Stimulated activated naive CD8-positive, alpha-beta T cell treated with anti-CD3 and anti-CD28 coated beads, Interleukin-15, Interleukin-2, amounts not matched to agents 100 U/mL and 50 U/mL, for 24 hours (primary cell): ENCODE measurements around the gene VENTX.

Source experiments
- ATAC-seq: fragments of 150-1000 bp; cut with Tn5 transposase; one replicate; pipeline ENCODE4 v1.10.0; 2021
- DNase-seq: peaks from one replicate; pipeline ENCODE4 v3.0.0; 2021

Gene VENTX

GRCh38 chr10:133272301-133272963, 34.8 kb downstream of the VENTX start:
- ATAC-seq (no peak), DNase-seq (no peak)

- ATAC-seq (no peak), DNase-seq (no peak)
These were observed 35.3 kb downstream of the VENTX start for GRCh38 chr10:133272964-133273420.

GRCh38 chr10:133273534-133274143, 36.0 kb downstream of the VENTX start:
- no peak for ATAC-seq
- DNase-seq, result no peak

GRCh38 chr10:133274751-133275683, 37.4 kb downstream of the VENTX start:
- DNase-seq (peak; percentile 85), ATAC-seq (peak; percentile 61)

- DNase-seq (peak; percentile 75), ATAC-seq (peak; percentile 47)
These were observed 38.0 kb downstream of the VENTX start for GRCh38 chr10:133275684-133276092.

DNA sequence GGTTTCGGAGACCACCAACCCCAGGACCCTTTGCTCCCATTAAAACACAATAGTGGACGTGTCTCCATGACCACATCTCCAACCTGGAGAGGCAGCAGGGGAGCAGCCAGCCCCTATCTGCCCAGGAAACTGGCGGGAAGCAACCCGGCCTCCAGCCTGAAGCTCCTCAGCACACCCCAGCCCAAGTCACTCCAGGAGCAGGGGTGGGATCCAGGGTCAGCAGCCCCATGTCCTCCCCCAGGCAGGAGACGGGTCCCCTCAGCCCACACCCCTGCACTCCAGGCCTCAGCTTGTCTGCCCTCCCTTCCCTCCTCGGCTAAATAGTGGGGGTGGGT, 38.4 kb downstream of the VENTX start:
- ATAC-seq (no peak), DNase-seq (no peak)

GRCh38 chr10:133276435-133277201, 39.0 kb downstream of the VENTX start, which contains the start of gene ADAM8:
TSS of gene ADAM8 (minus strand) at chr10:133276868. CDS start at chr10:133276817, 51 bp downstream.
- peak; percentile 38 for ATAC-seq
- peak; percentile 82 for DNase-seq

- DNase-seq, result no peak
- no peak for ATAC-seq
These were observed 39.8 kb downstream of the VENTX start for GRCh38 chr10:133277277-133277992.

GRCh38 chr10:133277993-133278576, 40.4 kb downstream of the VENTX start:
- ATAC-seq (no peak), DNase-seq (no peak)

DNA sequence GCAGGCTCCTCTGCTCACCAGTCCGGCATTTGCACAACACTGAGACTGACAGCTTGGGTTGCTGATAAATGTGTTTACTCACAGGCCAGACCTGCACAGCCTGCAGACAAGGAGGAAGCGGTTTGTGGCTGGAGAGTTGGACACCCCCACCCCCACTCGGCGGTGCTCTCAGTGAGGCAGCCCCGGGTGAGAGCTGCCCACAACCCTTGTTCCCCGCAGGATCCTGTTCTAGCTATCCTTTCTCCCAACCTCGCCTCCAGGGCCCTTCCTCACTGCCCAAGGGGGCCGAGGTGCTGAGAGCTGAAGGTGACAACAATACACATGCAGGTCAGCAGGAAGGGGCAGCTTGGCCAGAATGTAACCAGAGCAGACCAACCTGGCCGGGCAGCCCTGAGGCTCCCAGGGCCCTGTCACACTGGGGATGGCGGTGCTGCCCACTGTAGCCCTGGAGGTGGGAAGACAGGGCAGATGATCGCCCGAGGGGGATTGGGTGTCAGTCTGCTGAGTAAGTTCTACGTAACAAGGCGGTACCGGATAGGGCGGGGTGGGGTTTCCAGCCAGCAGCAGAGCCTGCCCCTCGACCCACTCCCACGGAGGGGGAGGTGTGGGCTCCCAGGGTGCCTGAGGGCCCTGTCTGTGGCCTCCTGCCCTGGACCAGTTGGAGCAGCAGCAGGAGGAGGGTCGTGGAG, 41.1 kb downstream of the VENTX start:
- ATAC-seq (peak; percentile 8), DNase-seq (peak; percentile 66)

DNA sequence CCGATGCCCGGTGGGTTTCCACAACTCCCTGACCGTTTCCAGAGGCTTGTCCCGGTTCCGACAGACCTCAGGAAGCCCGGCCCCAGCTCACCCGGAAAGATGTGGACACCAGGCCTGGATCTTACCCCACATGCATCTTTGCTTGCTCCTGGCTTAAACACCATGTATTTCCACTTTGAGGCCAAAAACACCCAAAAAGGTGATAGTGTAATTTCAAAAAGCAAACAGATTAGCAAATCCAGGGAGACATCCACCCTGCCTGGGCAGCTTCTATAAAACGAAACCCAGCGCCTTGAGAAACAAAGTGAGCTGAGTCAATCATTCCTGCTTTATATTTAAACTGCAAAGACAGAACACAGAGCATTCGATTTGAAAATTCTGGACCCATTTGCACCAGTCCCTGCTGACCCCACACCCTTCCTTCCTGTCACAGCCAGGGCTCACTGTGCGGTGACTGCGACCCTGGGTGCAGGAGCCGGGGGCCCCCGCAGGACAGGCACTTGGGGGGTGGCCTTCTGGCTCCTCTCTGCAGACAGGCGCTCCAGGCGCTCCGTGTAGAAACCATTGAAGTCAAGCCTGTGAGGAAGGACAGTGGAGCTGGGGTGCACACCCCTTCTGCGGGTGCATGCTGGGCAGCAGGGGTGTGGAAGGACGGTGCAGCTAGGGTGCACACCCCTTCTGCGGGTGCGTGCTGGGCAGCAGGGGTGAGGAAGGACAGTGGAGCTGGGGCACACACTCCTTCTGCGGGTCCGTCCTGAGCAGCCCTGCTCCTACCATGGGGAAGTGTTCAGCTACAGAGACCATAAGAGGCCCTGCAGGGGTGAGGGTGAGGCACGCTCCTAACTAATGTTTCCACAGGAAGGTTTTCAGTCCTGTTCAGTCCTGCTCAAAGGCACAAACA, 41.9 kb downstream of the VENTX start:
- DNase-seq, result no peak
- no peak for ATAC-seq

GRCh38 chr10:133280391-133281059, 42.9 kb downstream of the VENTX start:
- ATAC-seq (no peak), DNase-seq (no peak)

DNA sequence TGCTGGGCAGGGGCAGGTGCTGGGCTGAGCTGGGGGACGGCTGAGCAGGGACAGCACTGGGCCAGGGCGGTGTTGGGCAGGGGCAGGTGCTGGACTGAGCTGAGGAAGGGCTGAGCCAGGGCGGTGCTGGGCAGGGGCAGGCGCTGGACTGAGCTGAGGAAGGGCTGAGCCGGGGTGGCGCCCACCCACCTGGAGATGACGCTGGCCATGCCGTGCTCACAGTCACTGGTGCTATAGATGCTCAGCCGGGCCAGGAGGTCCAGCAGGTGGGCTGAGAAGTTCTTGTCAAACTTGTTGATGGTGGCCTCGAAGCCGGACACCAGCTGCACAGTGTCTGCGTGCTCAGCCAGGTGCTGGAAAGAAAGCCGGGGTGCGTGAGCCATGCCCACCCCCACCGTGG, 43.4 kb downstream of the VENTX start:
- no peak for ATAC-seq
- no peak for DNase-seq

GRCh38 chr10:133281628-133282372, 44.1 kb downstream of the VENTX start:
- ATAC-seq, result no peak

DNA sequence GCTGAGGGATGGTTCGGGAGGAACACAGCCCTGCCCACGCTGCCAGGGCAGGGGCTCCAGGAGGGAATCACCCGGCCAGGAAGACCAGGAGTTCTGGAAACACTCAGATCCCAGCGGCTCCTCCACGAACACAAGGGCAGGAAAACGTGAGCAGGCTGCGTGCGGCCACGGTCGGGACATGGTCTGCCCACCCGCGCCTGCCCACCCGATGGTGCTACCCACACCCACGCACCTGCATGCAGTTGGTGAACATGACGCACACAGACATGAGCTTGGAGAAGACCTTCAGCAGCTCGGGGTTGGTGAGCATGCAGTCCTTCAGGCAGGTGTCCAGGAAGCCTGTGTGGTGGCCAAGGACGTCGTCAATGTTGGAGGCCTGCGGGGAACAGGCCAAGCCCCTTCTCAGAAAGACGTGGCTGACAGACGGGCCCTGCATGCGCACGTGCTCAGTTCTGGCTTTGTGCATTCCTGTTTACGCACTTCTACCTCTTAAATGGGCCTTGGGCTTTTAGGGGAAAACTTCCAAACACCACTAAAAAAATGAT, 45.3 kb downstream of the VENTX start:
- no peak for DNase-seq
- no peak for ATAC-seq

More at GRCh38 chr10:133281628-133282372, 44.1 kb downstream of the VENTX start:
- DNase-seq, result no peak

DNA sequence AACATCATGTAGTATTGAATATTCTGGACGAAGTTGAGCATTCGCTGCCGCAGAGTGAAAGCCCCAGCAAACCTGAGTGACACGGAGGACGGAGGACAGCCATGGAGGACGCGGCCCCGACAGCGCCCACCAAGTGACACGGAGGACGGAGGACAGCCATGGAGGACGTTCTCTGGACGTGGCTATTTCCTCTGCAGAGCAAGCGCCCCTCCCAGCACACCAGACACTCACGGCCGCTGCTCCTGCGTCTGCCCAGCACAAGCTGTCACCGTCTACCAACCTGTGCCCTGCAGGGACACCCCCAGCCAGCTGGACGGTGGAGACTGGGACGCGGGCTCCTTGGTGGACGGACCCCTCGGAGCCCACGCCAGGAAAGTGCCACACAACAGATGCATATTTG, 46.3 kb downstream of the VENTX start:
- DNase-seq (no peak), ATAC-seq (no peak)

- no peak for DNase-seq
- no peak for ATAC-seq
These were observed 47.6 kb downstream of the VENTX start for GRCh38 chr10:133285217-133285616.

DNA sequence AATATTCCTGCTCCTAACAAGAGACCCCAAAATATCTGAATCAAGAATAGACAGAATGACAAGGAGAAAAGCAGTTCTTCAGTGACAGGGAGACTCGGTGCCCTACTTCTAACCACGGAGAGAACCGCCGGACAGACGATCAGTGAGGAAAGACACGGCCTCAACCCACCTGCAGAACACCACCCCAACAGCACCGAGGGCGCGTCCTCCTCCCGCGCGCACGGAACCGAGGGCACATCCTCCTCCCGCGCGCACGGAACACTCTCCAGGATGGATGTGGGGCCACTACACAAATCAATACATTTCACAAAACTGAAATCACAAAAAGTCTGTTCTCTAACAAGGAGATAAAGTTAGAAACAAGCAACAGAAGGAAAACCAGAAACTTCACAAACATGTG, 48.7 kb downstream of the VENTX start:
- DNase-seq (no peak), ATAC-seq (no peak)
